Muscle of leg (tissue), 11 donors: ENCODE measurements around the gene E4F1. TPM values are rescaled to one million over a fixed set of nuclear protein-coding genes. Genes with fewer than 3 reads are reported as not detected.

Experiments
- DNase-seq: peaks from one replicate; pipeline ENCODE4 v3.0.0; 2013
- H3K27ac ChIP-seq: one replicate; pipeline ENCODE4 v1.5.1; 2013; ENCODE audit warnings: mild to moderate bottlenecking, low read length, control low read depth
- H3K27me3 ChIP-seq: one replicate; pipeline ENCODE4 v1.6.1; 2013; ENCODE audit warnings: low read length; ENCODE audit not compliant: control insufficient read depth, insufficient read depth
- H3K36me3 ChIP-seq: one replicate; pipeline ENCODE4 v1.6.1; 2013; ENCODE audit warnings: low read length; ENCODE audit not compliant: control insufficient read depth, insufficient read depth
- H3K4me1 ChIP-seq: one replicate; pipeline ENCODE4 v1.6.1; 2013; ENCODE audit warnings: low read length; ENCODE audit not compliant: control insufficient read depth, insufficient read depth
- H3K4me3 ChIP-seq: one replicate; pipeline ENCODE4 v1.5.1; 2013; ENCODE audit warnings: low read length, control low read depth
- H3K9me3 ChIP-seq: replicated peaks from 2 replicates; pipeline ENCODE4 v1.6.1; 2013; ENCODE audit warnings: low read depth, low read length; ENCODE audit not compliant: control insufficient read depth
- WGBS: methylation state at CpG from one replicate; pipeline ENCODE4 v1.1.5; 2013; ENCODE audit warnings: missing lambda C conversion rate; ENCODE audit not compliant: insufficient coverage; 5-methylcytosine and 5-hydroxymethylcytosine counted together
- polyA plus RNA-seq, 8 donors: library from polyadenylated mRNA; unstranded; fragments of 120-200 nt; gene quantifications; one replicate each; pipeline versions ENCODE4 v1.2.1 to v1.2.3, GENCODE V29; 2013; ENCODE audit warnings: inconsistent platforms in 1 of 8, low replicate concordance in 1 of 8; ENCODE audit not compliant: insufficient read length in 8 of 8, insufficient read depth in 1 of 8
- total RNA-seq: library from RNA; stranded (reverse); fragments of 120-200 nt; gene quantifications from one replicate; pipeline ENCODE4 v1.2.4, GENCODE V29; 2013

E4F1 gene
- total and polyA plus RNA-seq, 9 donors, result 14.2 to 19.3 (median 17.7) TPM

DNA sequence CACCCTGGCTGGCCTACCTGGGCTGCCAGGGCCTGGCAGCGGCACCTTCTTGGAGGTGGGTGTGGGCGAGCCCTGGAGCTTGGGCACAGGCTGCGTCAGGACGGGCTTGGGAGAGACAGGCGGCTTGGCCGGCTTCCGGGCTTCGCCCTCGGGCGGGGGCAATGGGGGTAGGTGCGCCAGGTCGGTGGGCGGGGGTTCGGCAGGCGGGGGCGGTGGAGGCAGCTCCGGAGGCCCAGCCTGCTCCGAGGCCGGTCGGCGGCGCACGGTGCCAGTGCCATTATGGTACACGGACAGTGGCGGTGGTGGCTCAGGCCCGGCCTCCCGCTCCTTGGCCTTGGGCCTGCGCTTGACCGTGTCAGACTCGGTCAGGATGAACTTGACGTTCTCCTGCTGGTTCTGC lies 43.8 kb upstream of the E4F1 start:
- no peaks in the 10 kb centered on the region for H3K9me3 ChIP-seq
- H3K27me3 ChIP-seq, result no peaks in the 10 kb centered on the region
- DNase-seq, result no peak
- no peak overlapping the region for H3K27ac ChIP-seq
- no peaks in the 10 kb centered on the region for H3K4me1 ChIP-seq
- H3K4me3 ChIP-seq, result no peak overlapping the region
- peaks cover 33% of the 10 kb centered on the region for H3K36me3 ChIP-seq
- WGBS, result 95% methylated on average over 20 of the region's 31 CpGs

DNA sequence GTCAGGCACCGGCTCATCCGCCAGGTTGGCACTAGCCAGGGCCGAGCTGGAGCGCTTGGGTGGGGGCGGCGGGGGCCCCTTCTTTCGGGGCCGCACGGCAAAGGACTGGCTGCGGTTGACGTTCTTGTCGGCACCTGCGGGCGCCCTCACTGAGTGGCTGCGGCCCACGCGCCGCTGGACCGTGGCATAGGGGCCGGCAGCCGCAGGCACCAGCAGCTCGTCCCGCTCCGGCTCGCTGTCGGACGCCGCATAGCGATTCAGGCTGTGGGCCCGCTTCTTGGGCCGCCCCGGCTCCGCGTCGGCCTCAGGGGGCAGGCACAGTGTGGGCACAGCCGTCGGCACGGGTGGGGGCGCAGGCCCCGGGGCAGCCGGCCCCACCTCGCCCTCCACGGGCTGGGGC lies 42.9 kb upstream of the E4F1 start:
- DNase-seq, result no peak
- Histone ChIP-seq H3K4me1 (no peaks in the 10 kb centered on the region), H3K36me3 (peaks cover 24% of the 10 kb centered on the region), H3K9me3 (no peaks in the 10 kb centered on the region), H3K27ac (no peak overlapping the region), H3K27me3 (no peaks in the 10 kb centered on the region), H3K4me3 (no peak overlapping the region)
- 90% methylated on average over 39 of the region's 43 CpGs for WGBS

GRCh38 chr16:2180962-2181923 lies 42.1 kb upstream of the E4F1 start:
- no peak overlapping the region for H3K27ac ChIP-seq
- H3K4me1 ChIP-seq, result no peaks in the 10 kb centered on the region
- H3K36me3 ChIP-seq, result peaks cover 18% of the 10 kb centered on the region
- no peaks in the 10 kb centered on the region for H3K9me3 ChIP-seq
- DNase-seq, result no peak
- WGBS, result 67% methylated on average over 31 of the region's 46 CpGs
- H3K27me3 ChIP-seq, result no peaks in the 10 kb centered on the region
- no peak overlapping the region for H3K4me3 ChIP-seq

DNA sequence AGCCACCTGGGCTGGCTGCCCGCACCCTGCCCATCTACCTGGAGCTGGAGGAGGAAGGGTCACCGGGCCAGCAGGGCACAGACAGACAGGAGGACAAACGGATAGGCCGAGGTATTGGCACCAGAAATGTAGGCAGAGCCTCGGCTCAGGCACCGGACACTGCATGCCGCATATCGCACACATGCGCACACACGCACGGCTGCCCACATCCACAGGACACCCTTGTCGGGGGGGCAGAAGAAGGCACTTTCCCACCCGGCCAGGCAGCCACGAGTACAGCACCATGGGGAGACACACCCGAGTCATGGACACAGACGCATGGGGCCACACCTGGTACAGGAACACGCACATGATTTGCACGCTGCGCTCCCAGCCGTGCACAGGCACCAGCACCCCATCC lies 41.4 kb upstream of the E4F1 start:
- DNase-seq, result no peak
- peaks cover 12% of the 10 kb centered on the region for H3K36me3 ChIP-seq
- no peak overlapping the region for H3K27ac ChIP-seq
- no peaks in the 10 kb centered on the region for H3K4me1 ChIP-seq
- H3K9me3 ChIP-seq, result no peaks in the 10 kb centered on the region
- H3K4me3 ChIP-seq, result no peak overlapping the region
- H3K27me3 ChIP-seq, result no peaks in the 10 kb centered on the region
- 87% methylated on average over 20 of the region's 20 CpGs for WGBS

DNA sequence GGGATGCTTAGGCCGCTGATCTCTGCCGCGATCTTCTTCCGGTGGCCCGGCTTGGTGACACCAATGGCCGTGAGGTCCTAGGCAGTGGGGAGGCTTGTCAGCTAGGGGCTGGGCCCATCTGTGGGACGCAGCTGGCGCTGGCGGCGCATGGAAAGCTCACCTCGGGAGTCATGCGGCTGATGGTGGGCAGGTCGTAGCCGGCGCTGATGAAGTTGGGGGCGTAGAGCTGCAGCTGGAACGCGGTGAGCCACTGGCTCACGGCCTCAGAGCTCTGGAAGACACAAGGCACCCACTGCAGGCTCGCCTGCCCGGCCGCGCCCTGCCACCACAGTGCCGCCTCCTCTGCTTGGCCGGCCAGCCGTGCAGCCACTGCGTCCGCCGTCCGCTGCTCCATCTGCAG lies 39.7 kb upstream of the E4F1 start:
- no peak for DNase-seq
- 91% methylated on average over 29 of the region's 30 CpGs for WGBS
- no peak overlapping the region for H3K4me3 ChIP-seq
- no peaks in the 10 kb centered on the region for H3K9me3 ChIP-seq
- peaks cover 3% of the 10 kb centered on the region for H3K36me3 ChIP-seq
- H3K27me3 ChIP-seq, result no peaks in the 10 kb centered on the region
- H3K4me1 ChIP-seq, result no peaks in the 10 kb centered on the region
- H3K27ac ChIP-seq, result no peak overlapping the region

- Histone ChIP-seq H3K9me3 (no peaks in the 10 kb centered on the region), H3K4me3 (no peak overlapping the region), H3K27ac (no peak overlapping the region), H3K4me1 (no peaks in the 10 kb centered on the region), H3K27me3 (no peaks in the 10 kb centered on the region), H3K36me3 (peaks cover 3% of the 10 kb centered on the region)
- no peak for DNase-seq
- WGBS, result 89% methylated on average over 12 of the region's 19 CpGs
These were observed 39.0 kb upstream of the E4F1 start for GRCh38 chr16:2184346-2184745.

GRCh38 chr16:2184962-2185361 lies 38.4 kb upstream of the E4F1 start:
- WGBS, result 84% methylated on average over 20 of the region's 20 CpGs
- H3K27ac ChIP-seq, result no peak overlapping the region
- no peaks in the 10 kb centered on the region for H3K9me3 ChIP-seq
- H3K4me3 ChIP-seq, result no peak overlapping the region
- DNase-seq, result no peak
- no peaks in the 10 kb centered on the region for H3K4me1 ChIP-seq
- no peaks in the 10 kb centered on the region for H3K27me3 ChIP-seq
- H3K36me3 ChIP-seq, result peaks cover 3% of the 10 kb centered on the region

DNA sequence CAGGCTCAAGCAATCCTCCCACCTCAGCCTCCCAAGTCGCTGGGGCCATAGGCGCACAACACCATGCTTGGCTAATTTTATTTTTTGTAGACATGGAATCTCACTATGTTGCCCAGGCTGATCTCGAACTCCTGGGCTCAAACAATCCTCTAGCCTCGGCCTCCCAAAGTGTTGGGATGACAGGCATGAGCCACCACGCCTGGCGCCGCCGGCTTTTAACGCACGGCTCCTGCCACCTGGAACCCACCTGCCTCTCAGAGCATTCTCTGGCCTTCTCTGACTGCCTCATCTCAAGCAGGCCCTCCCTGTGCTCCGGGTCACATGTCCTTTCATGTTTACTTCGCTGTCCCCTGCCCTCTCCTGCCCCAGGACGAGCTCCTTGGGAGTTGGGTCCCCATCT lies 37.3 kb upstream of the E4F1 start:
- 79% methylated on average over 11 of the region's 13 CpGs for WGBS
- H3K27ac ChIP-seq, result no peak overlapping the region
- no peaks in the 10 kb centered on the region for H3K4me1 ChIP-seq
- H3K27me3 ChIP-seq, result no peaks in the 10 kb centered on the region
- no peaks in the 10 kb centered on the region for H3K9me3 ChIP-seq
- no peak overlapping the region for H3K4me3 ChIP-seq
- no peak for DNase-seq
- H3K36me3 ChIP-seq, result peaks cover 3% of the 10 kb centered on the region

GRCh38 chr16:2186505-2186904 lies 36.9 kb upstream of the E4F1 start:
- H3K4me1 ChIP-seq, result no peaks in the 10 kb centered on the region
- no peak overlapping the region for H3K4me3 ChIP-seq
- H3K9me3 ChIP-seq, result no peaks in the 10 kb centered on the region
- WGBS, result 82% methylated on average over 17 of the region's 20 CpGs
- peaks cover 3% of the 10 kb centered on the region for H3K36me3 ChIP-seq
- no peaks in the 10 kb centered on the region for H3K27me3 ChIP-seq
- H3K27ac ChIP-seq, result no peak overlapping the region
- DNase-seq, result no peak

- no peak overlapping the region for H3K4me3 ChIP-seq
- no peak overlapping the region for H3K27ac ChIP-seq
- no peak for DNase-seq
- peaks cover 3% of the 10 kb centered on the region for H3K36me3 ChIP-seq
- WGBS, result 59% methylated on average over 16 of the region's 17 CpGs
- H3K27me3 ChIP-seq, result no peaks in the 10 kb centered on the region
- no peaks in the 10 kb centered on the region for H3K4me1 ChIP-seq
- no peaks in the 10 kb centered on the region for H3K9me3 ChIP-seq
These were observed 36.2 kb upstream of the E4F1 start for GRCh38 chr16:2187212-2187611.
